COLO829 (cell line): Measurements from ENCODE around the gene PRRT1B.
A peak's percentile ranks its signal among the peaks of the same experiment; 100 is the strongest.

Source experiments
- DNase-seq: peaks from one replicate; pipeline ENCODE4 v3.0.0; 2012; ENCODE audit warnings: low spot score

The PRRT1B gene

GRCh38 chr9:131580358-131580757 lies 35.0 kb downstream of the PRRT1B start:
- DNase-seq = no peak

DNA sequence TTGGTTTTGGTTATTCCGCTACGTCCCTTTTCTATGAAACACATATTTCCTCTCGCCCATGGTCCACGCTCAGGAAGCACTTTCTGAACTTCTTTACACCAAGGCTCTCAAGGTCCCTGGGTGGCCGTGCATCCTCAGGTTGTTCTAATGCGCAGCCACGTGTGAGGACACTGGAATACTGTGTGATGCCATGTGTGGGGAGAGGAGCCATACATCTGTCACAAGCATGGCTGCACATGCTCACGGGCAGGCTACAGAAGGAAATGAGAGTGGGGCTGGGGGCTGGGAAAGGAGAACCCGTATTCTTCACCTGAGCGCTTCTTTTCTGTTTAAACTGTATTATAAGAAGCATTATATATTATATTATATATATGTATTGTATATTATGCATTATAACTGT lies 36.7 kb downstream of the PRRT1B start:
- no peak for DNase-seq

DNA sequence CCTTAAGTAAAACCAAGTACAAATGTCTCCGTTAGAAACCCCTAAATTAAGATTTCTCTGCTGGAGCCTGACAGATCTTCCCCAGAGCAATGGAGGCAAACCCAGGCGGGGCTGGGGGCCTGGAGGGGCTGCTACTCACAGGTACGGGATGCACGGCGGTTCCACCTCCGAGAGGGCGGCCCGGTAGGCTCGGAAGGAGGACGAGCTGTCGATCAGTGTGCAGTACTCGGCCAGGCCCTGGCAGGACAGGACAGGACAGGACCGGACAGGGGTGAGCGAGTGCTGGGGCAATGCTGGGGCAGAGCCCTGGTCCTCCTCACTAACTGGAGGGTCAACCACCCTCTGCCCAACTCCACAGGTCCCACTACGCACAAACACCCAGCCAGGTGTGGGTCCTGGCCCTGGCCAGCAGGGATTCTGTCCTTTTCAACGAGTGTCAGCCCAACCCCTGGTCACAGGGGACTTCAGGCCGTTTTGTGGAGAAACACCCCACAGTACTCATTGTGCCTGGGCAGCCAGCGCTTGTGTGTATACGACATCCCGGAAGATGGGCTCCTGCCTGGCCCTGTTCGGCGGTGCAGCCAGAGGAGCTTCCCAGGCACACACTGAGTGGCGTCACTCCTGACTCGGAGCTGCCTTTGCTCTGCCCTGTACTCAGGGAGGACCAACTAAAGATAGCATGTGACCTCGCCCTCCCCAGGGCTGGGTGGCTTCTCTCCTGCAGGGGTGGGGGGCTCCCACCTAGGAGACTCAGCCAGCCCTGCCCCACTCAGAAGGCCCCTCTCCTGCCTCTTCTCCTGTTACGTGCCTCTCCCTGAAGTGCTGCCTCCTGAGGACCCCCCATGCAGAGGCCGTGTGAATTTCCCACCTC lies 37.4 kb downstream of the PRRT1B start:
- no peak for DNase-seq

DNA sequence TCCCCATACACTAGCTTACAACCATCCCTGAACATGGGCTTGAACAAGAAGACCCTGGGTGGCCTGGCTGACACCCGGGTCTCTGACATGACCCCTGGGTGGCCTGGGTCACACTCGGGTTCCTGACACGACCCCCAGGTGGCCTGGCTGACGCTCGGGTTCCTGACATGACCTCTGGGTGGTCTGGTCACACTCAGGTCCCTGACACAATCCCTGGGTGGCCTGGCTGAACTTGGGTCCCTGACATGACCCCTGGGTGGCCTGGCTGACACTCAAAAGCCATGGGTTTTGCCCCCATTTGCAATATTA lies 38.0 kb downstream of the PRRT1B start:
- no peak for DNase-seq

DNA sequence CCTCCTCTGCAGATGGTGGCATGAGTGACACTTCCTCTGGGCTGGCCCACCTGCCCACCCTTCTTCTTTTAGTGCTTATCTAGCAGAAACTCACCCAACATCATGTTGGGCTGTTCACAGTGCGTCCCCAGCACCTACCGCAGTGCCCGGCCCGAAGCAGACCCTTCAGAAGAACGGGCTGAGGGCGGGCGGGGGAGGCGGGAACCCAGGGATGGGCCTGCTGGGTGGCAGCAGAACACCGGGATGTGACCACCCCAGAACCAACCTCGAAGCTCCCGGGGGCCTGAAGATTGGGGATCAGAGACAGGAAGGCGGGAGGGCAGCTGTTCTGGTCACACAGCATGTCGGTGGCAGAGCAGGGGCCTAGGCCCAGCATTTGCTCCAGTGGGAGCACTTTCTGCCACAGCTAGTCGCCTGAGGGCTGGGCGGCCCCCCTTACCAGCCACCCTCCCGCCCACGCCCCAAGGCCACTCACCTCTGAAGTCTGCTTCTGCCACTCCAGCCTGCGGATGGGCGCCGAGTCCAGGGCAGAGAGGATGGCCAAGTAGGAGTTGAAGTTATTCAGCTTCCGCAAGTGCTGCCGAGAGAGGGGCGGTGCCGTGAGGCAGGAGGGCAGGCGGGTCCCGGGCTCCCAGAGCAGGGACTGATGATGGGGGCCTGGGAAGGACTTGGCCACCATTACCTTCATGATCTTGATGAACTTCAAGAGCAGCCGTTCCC lies 38.7 kb downstream of the PRRT1B start:
- no peak for DNase-seq

GRCh38 chr9:131584858-131585257 lies 39.5 kb downstream of the PRRT1B start:
- DNase-seq = no peak

DNA sequence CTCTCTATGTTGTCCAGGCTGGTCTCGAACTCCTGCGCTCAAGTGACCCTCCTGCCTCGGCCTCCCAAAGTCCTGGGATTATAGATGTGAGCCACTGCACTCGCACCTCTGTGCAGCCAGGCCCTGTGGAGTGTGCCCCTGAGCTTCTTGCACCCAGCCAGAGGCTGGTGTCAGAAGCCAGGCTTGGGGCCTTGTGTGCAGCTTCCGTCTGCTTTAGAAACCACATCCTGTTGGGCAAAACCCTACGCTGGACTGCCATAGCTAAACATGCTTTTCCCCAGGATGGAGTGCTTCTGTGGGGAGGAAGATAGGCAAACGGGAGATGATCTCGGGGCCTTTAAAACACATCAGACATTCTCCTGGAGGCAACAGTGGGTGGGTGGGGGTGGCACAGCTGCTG lies 40.1 kb downstream of the PRRT1B start:
- no peak for DNase-seq

DNA sequence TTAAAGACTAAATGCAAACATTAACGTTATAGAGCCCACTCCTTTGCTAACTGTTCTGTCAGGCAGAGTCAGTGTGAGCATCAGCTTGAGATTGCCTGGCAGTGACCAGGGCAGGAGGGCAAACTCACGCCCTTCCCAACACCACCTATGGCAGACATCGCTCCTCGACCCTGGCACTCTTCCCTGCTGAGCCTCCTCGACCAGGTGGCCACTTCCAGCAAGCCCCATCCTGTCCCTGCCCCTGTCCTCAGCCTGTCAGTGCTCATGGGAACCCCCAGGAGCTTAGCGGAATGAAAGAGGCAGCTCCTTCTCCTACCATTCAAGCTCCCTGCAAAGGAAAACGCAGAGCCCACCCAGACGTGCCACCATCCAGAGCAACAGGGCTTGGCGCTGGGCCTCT lies 42.0 kb downstream of the PRRT1B start:
- DNase-seq = no peak

DNA sequence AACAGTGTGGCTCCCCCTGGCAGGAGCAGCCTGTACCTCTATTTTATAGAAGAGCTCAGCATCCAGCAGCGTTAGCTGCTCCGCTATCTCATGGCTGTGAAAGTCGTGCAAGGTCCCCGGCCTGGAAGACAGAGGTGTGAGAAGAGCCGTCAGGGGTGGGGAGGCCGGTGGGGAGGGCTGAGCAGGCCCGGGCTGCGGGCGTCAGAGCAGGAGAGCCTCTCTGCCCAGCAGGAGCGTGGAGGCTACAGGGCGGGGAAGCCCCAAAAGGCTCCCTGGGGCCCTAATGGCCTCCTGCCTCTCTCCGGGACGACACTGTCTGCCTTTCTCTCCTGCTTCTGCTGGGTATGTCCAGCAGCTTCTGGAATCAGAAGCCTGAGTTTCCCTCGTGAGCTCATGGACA lies 42.6 kb downstream of the PRRT1B start:
- no peak for DNase-seq

DNA sequence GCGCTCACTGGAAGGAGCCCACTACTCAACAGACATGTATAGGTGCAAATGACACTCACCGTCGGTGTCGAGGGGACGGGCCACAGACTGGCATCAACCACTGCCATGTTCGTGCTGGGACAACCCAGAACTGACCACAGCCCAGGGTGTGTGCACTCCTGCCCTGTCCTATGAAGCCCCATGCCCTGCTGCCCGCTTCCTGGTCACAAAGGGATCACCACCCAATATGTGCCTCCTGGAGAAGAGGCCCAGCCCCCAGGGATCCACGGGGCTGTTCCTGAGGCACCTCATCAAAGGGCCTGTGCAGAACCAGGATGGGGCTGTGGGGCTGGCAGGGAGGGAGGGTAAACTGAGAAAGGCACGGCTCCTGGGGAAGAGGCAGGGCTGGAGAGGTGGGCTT lies 43.1 kb downstream of the PRRT1B start:
- DNase-seq = no peak

- DNase-seq = no peak
Measured at GRCh38 chr9:131589124-131589711, 43.9 kb downstream of the PRRT1B start.

- DNase-seq = no peak
Measured at GRCh38 chr9:131589993-131590392, 44.7 kb downstream of the PRRT1B start.

DNA sequence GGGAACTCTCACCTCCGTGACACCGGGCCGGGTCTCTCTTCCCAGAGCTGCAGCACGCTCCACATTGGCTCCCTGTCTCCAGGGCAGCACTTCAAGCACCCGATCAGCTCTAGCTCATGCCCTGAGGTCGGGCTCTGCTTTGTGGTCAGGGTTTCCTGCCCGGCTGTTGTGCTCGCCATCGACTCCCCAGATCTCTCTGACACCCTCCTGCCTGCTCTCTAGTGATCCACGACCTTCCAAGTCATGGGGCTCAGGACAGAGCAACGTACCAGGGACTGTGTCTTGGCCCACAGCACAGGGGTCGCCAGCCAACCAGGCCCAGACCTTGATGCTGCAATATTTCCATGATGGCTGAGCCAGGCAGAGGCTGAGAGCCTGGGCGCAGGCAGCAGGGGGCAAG lies 45.1 kb downstream of the PRRT1B start:
- no peak for DNase-seq

GRCh38 chr9:131590907-131591844 lies 45.9 kb downstream of the PRRT1B start:
- DNase-seq = peak; percentile 54

DNA sequence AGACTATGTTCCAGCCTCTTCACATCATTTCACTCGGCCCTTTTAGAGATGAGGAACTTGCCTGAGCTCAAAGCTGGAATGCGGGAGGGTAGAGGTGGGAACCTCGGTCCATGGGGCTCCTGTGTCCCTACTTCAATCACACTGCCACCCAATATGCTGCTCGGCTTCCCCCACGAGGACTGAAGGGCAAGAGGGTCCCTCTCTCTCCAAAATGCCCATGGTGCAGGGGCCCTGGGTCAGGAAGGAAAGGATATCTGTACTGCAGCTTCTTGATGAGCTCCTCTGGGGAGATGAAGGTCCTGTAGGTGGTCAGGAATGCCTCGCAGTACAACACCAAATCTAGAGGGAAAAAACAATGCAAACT lies 46.5 kb downstream of the PRRT1B start:
- DNase-seq = no peak

- no peak for DNase-seq
Measured at GRCh38 chr9:131593091-131593820, 47.9 kb downstream of the PRRT1B start.

GRCh38 chr9:131593936-131594665 lies 48.8 kb downstream of the PRRT1B start:
- no peak for DNase-seq

- DNase-seq = no peak
Measured at GRCh38 chr9:131594906-131595665, 49.8 kb downstream of the PRRT1B start.

DNA sequence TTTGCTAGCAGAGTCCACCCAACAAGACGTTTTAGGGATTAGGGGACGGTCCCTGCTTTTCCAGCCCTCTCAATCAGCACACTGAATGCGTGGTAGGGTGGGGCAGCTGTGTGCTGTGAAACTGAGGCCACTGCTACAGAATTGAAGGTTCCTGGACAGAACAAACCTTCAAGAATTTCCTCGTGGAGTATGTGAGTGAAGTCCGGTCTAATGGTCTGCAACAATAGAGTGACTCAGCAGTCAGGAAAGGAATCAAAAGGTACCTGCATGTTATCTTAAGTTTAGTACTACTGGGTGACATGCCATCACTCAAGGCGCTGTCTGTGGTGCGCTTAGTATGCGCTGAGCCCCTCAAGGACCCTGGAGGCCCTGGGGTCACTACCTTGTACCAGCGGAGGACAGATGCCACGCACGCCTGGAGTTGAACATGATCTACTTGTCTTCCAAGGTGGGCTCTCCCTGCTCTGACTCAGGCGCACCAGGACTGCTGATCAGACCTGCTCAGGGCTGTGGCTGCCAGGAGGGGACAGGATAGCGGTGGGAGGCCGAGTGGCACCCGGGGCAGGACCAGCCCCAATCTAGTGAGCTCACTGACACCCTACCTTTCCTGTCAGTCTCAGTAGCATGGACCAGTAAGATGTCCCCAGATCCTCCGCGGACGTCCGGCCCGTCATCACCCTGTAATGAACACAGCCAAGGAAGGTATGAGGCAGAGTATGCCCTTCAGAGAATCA lies 50.5 kb downstream of the PRRT1B start:
- DNase-seq = no peak

- DNase-seq = no peak
Measured at GRCh38 chr9:131596430-131596743, 51.1 kb downstream of the PRRT1B start.
